HCT116 (cell line): ENCODE measurements around the gene TMEM131. TPM values are rescaled to one million over a fixed set of nuclear protein-coding genes. Genes with fewer than 3 reads are reported as not detected.

Experiments used
- ATAC-seq: fragments of 200-7000 bp; cut with Tn5 transposase; 2 replicates; pipeline ENCODE4 v1.9.1; 2020; ENCODE audit warnings: mild to moderate bottlenecking, moderate library complexity
- BruUV-seq: library from RNA; stranded (reverse); fragments of 400-500 nt; replicated peaks from 2 replicates; lab custom pipeline; 2021; lab: Mats Ljungman, UMichigan
- CTCF ChIA-PET: fragments of 300-600 bp; sonication (Branson Sonifier 250); formaldehyde crosslinking; loops from one replicate; lab custom pipeline; 2021; ENCODE audit warnings: antibody characterized with exemption; lab: Charles Lee
- POLR2A ChIA-PET: fragments of 300-600, 350-600 bp; sonication (Branson Sonifier 250); formaldehyde crosslinking; loops from one replicate; lab custom pipeline; 2021; ENCODE audit warnings: antibody characterized with exemption; lab: Charles Lee
- RAD21 ChIA-PET, 2 experiments: fragments of 300-600 bp; sonication (Branson Sonifier 250); formaldehyde crosslinking; loops; one replicate each; lab custom pipeline; 2023; ENCODE audit warnings: low total read pairs in 2 of 2; ENCODE audit not compliant: uncharacterized antibody in 2 of 2, unreplicated experiment in 2 of 2, low non-redundant PET in 1 of 2; lab: Charles Lee
- DNase-seq: peaks from one replicate; pipeline ENCODE4 v3.0.0-alpha.2; 2010; ENCODE audit warnings: low read depth, low spot score
- H2AFZ ChIP-seq: fragments of 200-600 bp; shearing (Covaris generic), sonication (generic); 2 replicates; pipeline ENCODE4 v1.6.1; 2017; ENCODE audit warnings: low read depth, mixed run types, mixed read lengths, antibody characterized with exemption, low read length; ENCODE audit not compliant: poor library complexity, severe bottlenecking
- H3K27ac ChIP-seq: 2 replicates; pipeline ENCODE4 v1.5.1; 2012; ENCODE audit warnings: low read depth, low read length
- H3K27me3 ChIP-seq: fragments of 200-600 bp; sonication (generic); 2 replicates; pipeline ENCODE4 v1.6.1; 2016; ENCODE audit warnings: mixed run types, low read length, mixed read lengths; ENCODE audit not compliant: insufficient read depth
- H3K36me3 ChIP-seq, 2 experiments: fragments of 200-500 bp in 1 of 2; fragments of 200-600 bp in 1 of 2; sonication (Bioruptor generic) in 1 of 2; sonication (generic) in 1 of 2; 2 replicates each; pipeline versions ENCODE4 v1.5.1 to v1.6.1; 2014 to 2016; ENCODE audit warnings: low read length in 2 of 2, inconsistent platforms in 1 of 2, mixed read lengths in 1 of 2, mixed run types in 1 of 2; ENCODE audit not compliant: insufficient read depth in 2 of 2, control insufficient read depth in 1 of 2
- H3K4me1 ChIP-seq, 2 experiments: fragments of 200-600 bp in 1 of 2; sonication (generic) in 1 of 2; 2 replicates each; pipeline versions ENCODE4 v1.5.1 to v1.6.1; 2012 to 2017; ENCODE audit warnings: low read length in 2 of 2, inconsistent platforms in 1 of 2, mild to moderate bottlenecking in 1 of 2, mixed read lengths in 1 of 2, mixed run types in 1 of 2, moderate library complexity in 1 of 2; ENCODE audit not compliant: insufficient read depth in 2 of 2, control insufficient read depth in 1 of 2
- H3K4me2 ChIP-seq: fragments of 200-600 bp; sonication (generic); 2 replicates; pipeline ENCODE4 v1.6.1; 2017; ENCODE audit warnings: mixed run types, low read length, mixed read lengths
- H3K4me3 ChIP-seq, 2 experiments: fragments of 200-600 bp in 1 of 2; sonication (generic) in 1 of 2; replicated peaks in 1 of 2; 2 replicates each; pipeline ENCODE4 v1.5.1; 2011 to 2016; ENCODE audit warnings: low read length in 2 of 2, control low read depth in 1 of 2, low read depth in 1 of 2, mild to moderate bottlenecking in 1 of 2, mixed read lengths in 1 of 2, mixed run types in 1 of 2
- H3K79me2 ChIP-seq: fragments of 200-600 bp; sonication (generic); 2 replicates; pipeline ENCODE4 v1.6.1; 2017; ENCODE audit warnings: mild to moderate bottlenecking, mixed run types, low read length, moderate library complexity, mixed read lengths; ENCODE audit not compliant: insufficient read depth
- H3K9ac ChIP-seq: fragments of 200-600 bp; sonication (generic); 2 replicates; pipeline ENCODE4 v1.6.1; 2016; ENCODE audit warnings: low read length, mixed read lengths
- H3K9me2 ChIP-seq: fragments of 200-600 bp; sonication (generic), shearing (Covaris generic); 2 replicates; pipeline ENCODE4 v1.6.1; 2017; ENCODE audit warnings: mixed run types, mild to moderate bottlenecking, moderate library complexity; ENCODE audit not compliant: insufficient read depth
- H3K9me3 ChIP-seq, 2 experiments: fragments of 200-500 bp in 1 of 2; fragments of 200-600 bp in 1 of 2; sonication (Bioruptor generic) in 1 of 2; sonication (generic) in 1 of 2; 2 replicates each; pipeline ENCODE4 v1.6.1; 2014 to 2017; ENCODE audit warnings: low read length in 2 of 2, mixed read lengths in 2 of 2, inconsistent platforms in 1 of 2, low read depth in 1 of 2, mild to moderate bottlenecking in 1 of 2, mixed run types in 1 of 2, moderate library complexity in 1 of 2; ENCODE audit not compliant: control insufficient read depth in 1 of 2, insufficient read depth in 1 of 2
- H4K20me1 ChIP-seq: fragments of 200-600 bp; sonication (generic), shearing (Covaris generic); 2 replicates; pipeline ENCODE4 v1.6.1; 2017; ENCODE audit warnings: mixed run types, mild to moderate bottlenecking, moderate library complexity; ENCODE audit not compliant: insufficient read depth
- ATF3 ChIP-seq: IDR thresholded peaks from 2 replicates; pipeline ENCODE4 v1.6.1; 2012
- CBX3 ChIP-seq: IDR thresholded peaks from 2 replicates; pipeline ENCODE4 v1.6.1; 2012; ENCODE audit warnings: low read depth
- CEBPB ChIP-seq: IDR thresholded peaks from 2 replicates; pipeline ENCODE4 v1.6.1; 2012; ENCODE audit warnings: low read depth
- CTCF ChIP-seq, 3 experiments: fragments of 200-600 bp in 1 of 3; sonication (generic) in 1 of 3; IDR thresholded peaks in 2 of 3; conservative IDR thresholded peaks in 1 of 3; 2 replicates each; pipeline ENCODE4 v1.5.1; 2012 to 2017; ENCODE audit warnings: low read depth in 2 of 3, low read length in 2 of 3, antibody characterized with exemption in 1 of 3, borderline replicate concordance in 1 of 3, control low read depth in 1 of 3, mild to moderate bottlenecking in 1 of 3, mixed read lengths in 1 of 3, mixed run types in 1 of 3, moderate library complexity in 1 of 3; ENCODE audit not compliant: insufficient read depth in 1 of 3
- ELF1 ChIP-seq: IDR thresholded peaks from 2 replicates; pipeline ENCODE4 v1.6.1; 2012; ENCODE audit warnings: low read depth, borderline replicate concordance
- EZH2 ChIP-seq: fragments of 200-600 bp; sonication (generic); IDR thresholded peaks from 2 replicates; pipeline ENCODE4 v1.6.1; 2017; ENCODE audit warnings: antibody characterized with exemption, mixed run types
- EZH2phosphoT487 ChIP-seq: fragments of 200-600 bp; IDR thresholded peaks from 2 replicates; pipeline ENCODE4 v1.6.1; 2018; ENCODE audit warnings: antibody characterized with exemption, borderline replicate concordance
- JUND ChIP-seq: IDR thresholded peaks from 2 replicates; pipeline ENCODE4 v1.6.1; 2012
- MAX ChIP-seq: IDR thresholded peaks from 2 replicates; pipeline ENCODE4 v1.6.1; 2012
- POLR2A ChIP-seq: IDR thresholded peaks from 2 replicates; pipeline ENCODE4 v1.7.0; 2011; ENCODE audit warnings: borderline replicate concordance; ENCODE audit not compliant: insufficient read depth, insufficient read length; ENCODE audit errors: extremely low read depth
- POLR2AphosphoS5 ChIP-seq: IDR thresholded peaks from 2 replicates; pipeline ENCODE4 v1.6.1; 2011; ENCODE audit warnings: mild to moderate bottlenecking, low read depth, low read length, moderate library complexity
- RAD21 ChIP-seq: IDR thresholded peaks from 2 replicates; pipeline ENCODE4 v1.6.1; 2012; ENCODE audit warnings: low read depth, mild to moderate bottlenecking
- REST ChIP-seq: IDR thresholded peaks from 2 replicates; pipeline ENCODE4 v1.6.1; 2012; ENCODE audit warnings: low read depth
- SP1 ChIP-seq: IDR thresholded peaks from 2 replicates; pipeline ENCODE4 v1.6.1; 2012; ENCODE audit warnings: low read depth
- SRF ChIP-seq: IDR thresholded peaks from 2 replicates; pipeline ENCODE4 v1.6.1; 2012; ENCODE audit warnings: low read depth
- YY1 ChIP-seq: IDR thresholded peaks from 2 replicates; pipeline ENCODE4 v1.6.1; 2011; ENCODE audit warnings: low read length, low read depth, moderate library complexity, mild to moderate bottlenecking; ENCODE audit not compliant: insufficient replicate concordance; ENCODE audit errors: extremely low read depth
- ZFX ChIP-seq: fragments of 450-650 bp; IDR thresholded peaks from 2 replicates; pipeline ENCODE4 v1.6.1; 2017
- ZNF274 ChIP-seq: fragments of 200-500 bp; sonication (Bioruptor generic); IDR thresholded peaks from 2 replicates; pipeline ENCODE4 v1.6.1; 2014; ENCODE audit warnings: mild to moderate bottlenecking, low read depth, low read length, inconsistent platforms
- intact Hi-C: fragments of 100-400 bp; cut with micrococcal nuclease; formaldehyde crosslinking; loops from 2 replicates; pipeline ENCODE4 v1.10.0; 2022
- total RNA-seq: library from RNA; stranded (reverse); gene quantifications from one replicate; pipeline ENCODE4 v1.2.1, GENCODE V29; 2021; ENCODE audit not compliant: unreplicated experiment

The TMEM131 gene
- total RNA-seq, 1 experiment from 2014 or later: 51.5 TPM

GRCh38 chr2:97870396-97870843 lies 125.3 kb downstream of the TMEM131 start (continued):
- TF ChIP-seq YY1: peak; percentile 67
- TF ChIP-seq ATF3: no peak

- BruUV-seq: TSS peak; percentile 99
Observed at GRCh38 chr2:97869722-97870346, 125.9 kb downstream of the TMEM131 start.

More at GRCh38 chr2:97869722-97870346, 125.9 kb downstream of the TMEM131 start:
- intact Hi-C loops: loop anchor here (2.0 to 5.0 kb wide), 2 partner anchors 127 to 397 kb away; no protein-coding TSS in a partner anchor
- POLR2A ChIA-PET: interaction anchor here (1.2 to 1.4 kb wide), 2 partner anchors 12 to 127 kb away, joined by 3 to 5 read pairs; no protein-coding TSS in a partner anchor
- Histone ChIP-seq H3K36me3 (no peaks in the 10 kb centered on the region), H4K20me1 (no peaks in the 10 kb centered on the region), H3K79me2 (peaks cover 46% of the 10 kb centered on the region), H3K9me2 (no peaks in the 10 kb centered on the region), H2AFZ (no peak overlapping the region), H3K4me1 (peaks cover 51 to 73% of the 10 kb centered on the region in 2 experiments), H3K9me3 (no peaks in the 10 kb centered on the region; a peak in 1 of 4 replicates), H3K27me3 (no peaks in the 10 kb centered on the region), H3K9ac (peak overlapping the region; percentile 58), H3K27ac (peak overlapping the region; percentile 84), H3K4me2 (peak overlapping the region; percentile 70), H3K4me3 (peak overlapping the region; percentile 18 to 41; a peak in 3 of 4 replicates)
- RAD21 ChIA-PET: no interaction called here
- ATAC-seq: no peak; the same call in 1 of the 2 replicates
- CTCF ChIA-PET: interaction anchor here (1.0 kb wide), 2 partner anchors 63 to 515 kb away, joined by 3 read pairs; no protein-coding TSS in a partner anchor
- no peak for DNase-seq
- TF ChIP-seq EZH2: no peak
- no peak for TF ChIP-seq JUND
- no peak for TF ChIP-seq RAD21
- TF ChIP-seq ELF1: no peak
- TF ChIP-seq SP1: no peak
- TF ChIP-seq CBX3: no peak
- TF ChIP-seq SRF: no peak
- TF ChIP-seq ATF3: no peak
- TF ChIP-seq POLR2AphosphoS5: no peak
- no peak for TF ChIP-seq CEBPB
- no peak for TF ChIP-seq MAX
- no peak for TF ChIP-seq REST
- no peak for TF ChIP-seq POLR2A
- TF ChIP-seq EZH2phosphoT487: no peak
- TF ChIP-seq ZFX: no peak
- no peak for TF ChIP-seq ZNF274
- TF ChIP-seq CTCF (IDR thresholded peaks at IDR 0.05 in 2 of 3, conservative IDR thresholded peaks at IDR 0.05 in 1 of 3; ENCODE audit: borderline replicate concordance in 1 of 3, insufficient read depth in 1 of 3, low read depth in 2 of 3, low read length in 2 of 3): no peak
